ENCODE measurements around the gene CFAP299.

DNA sequence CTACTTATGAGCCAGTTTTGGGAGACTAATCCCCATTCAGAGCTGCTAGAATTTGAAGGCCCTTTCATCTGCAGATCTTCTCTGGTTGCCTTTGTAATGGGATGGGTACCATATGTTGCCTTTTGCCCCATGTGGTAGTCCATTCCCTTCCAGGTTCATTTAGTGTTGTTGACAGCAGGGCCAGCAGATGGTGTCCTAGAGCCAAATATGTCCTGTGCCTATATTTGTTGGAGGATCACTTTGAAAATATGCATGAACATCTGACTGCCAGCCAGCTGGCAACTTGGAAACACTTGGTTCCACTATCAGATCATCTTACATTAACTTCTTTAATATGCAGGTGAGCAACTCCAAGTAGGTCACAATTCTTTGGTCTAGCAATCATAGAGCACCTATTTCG lies 30.4 kb downstream of the CFAP299 start:
- TF ChIP-seq POLR2A (IDR thresholded peaks at IDR 0.05; ENCODE audit: low read length) (no peak), GATA1 (IDR thresholded peaks at IDR 0.05; ENCODE audit: low read depth, low read length) (no peak)
